NCI-H524 treated with DMSO at 0.1 percent for 48 hours (cell line): ENCODE data around the gene NAA20.

ENCODE experiments used
- DNase-seq: peaks from one replicate; lab custom pipeline; 2025; lab: John Stamatoyannopoulos, UW

Gene NAA20

GRCh38 chr20:20020908-20021307 is 3.7 kb downstream of the NAA20 start:
- DNase-seq = no peak

GRCh38 chr20:20021835-20022234 is 4.7 kb downstream of the NAA20 start:
- no peak for DNase-seq

- DNase-seq = no peak
These were observed 5.3 kb downstream of the NAA20 start for GRCh38 chr20:20022498-20022897.

- no peak for DNase-seq
These were observed 6.2 kb downstream of the NAA20 start for GRCh38 chr20:20023395-20023794.

GRCh38 chr20:20024942-20025341 is 7.8 kb downstream of the NAA20 start:
- DNase-seq = no peak

GRCh38 chr20:20027284-20027683 is 10.1 kb downstream of the NAA20 start:
- DNase-seq = no peak

- no peak for DNase-seq
These were observed 14.6 kb downstream of the NAA20 start for GRCh38 chr20:20031790-20032189.

GRCh38 chr20:20034486-20034885 is 17.3 kb downstream of the NAA20 start:
- no peak for DNase-seq

- no peak for DNase-seq
These were observed 19.6 kb downstream of the NAA20 start for GRCh38 chr20:20036756-20037155.

- no peak for DNase-seq
These were observed 20.8 kb downstream of the NAA20 start for GRCh38 chr20:20037960-20038359.

- no peak for DNase-seq
These were observed 21.4 kb downstream of the NAA20 start for GRCh38 chr20:20038586-20038985.

GRCh38 chr20:20039752-20040387 is 22.7 kb downstream of the NAA20 start:
- no peak for DNase-seq

- no peak for DNase-seq
These were observed 34.6 kb downstream of the NAA20 start for GRCh38 chr20:20051767-20052073.

GRCh38 chr20:20052074-20052970 is 35.2 kb downstream of the NAA20 start, which contains the start of the genes CFAP61 and CRNKL1:
CFAP61 (plus strand) TSS chr20:20052532; CDS start chr20:20056654, 4,122 bp downstream.
CRNKL1 (minus strand) TSS chr20:20052466; CDS start chr20:20052342, 124 bp downstream.
- DNase-seq = peak; percentile 81

GRCh38 chr20:20060234-20060998 is 43.3 kb downstream of the NAA20 start:
- DNase-seq = peak; percentile 72

- no peak for DNase-seq
These were observed 47.0 kb downstream of the NAA20 start for GRCh38 chr20:20063941-20064702.

GRCh38 chr20:20065361-20065760 is 48.2 kb downstream of the NAA20 start:
- no peak for DNase-seq

GRCh38 chr20:20070871-20071726 is 53.9 kb downstream of the NAA20 start:
- no peak for DNase-seq

- DNase-seq = peak; percentile 75
These were observed 56.7 kb downstream of the NAA20 start for GRCh38 chr20:20073801-20074371.

GRCh38 chr20:20075032-20075431 is 57.9 kb downstream of the NAA20 start:
- DNase-seq = no peak
